Mucosa of rectum (tissue), 2 donors: ENCODE measurements around the gene UQCC2.
A peak's percentile ranks its signal among the peaks of the same experiment; 100 is the strongest.

Source experiments
- H3K27ac ChIP-seq, 2 donors: one replicate each; pipeline ENCODE4 v1.7.0; 2013; ENCODE audit warnings: inconsistent platforms in 2 of 2, low read depth in 2 of 2, low read length in 2 of 2
- H3K27me3 ChIP-seq, 2 donors: one replicate each; pipeline ENCODE4 v1.7.0; 2013; ENCODE audit warnings: low read length in 2 of 2; ENCODE audit not compliant: control insufficient read depth in 2 of 2, insufficient read depth in 2 of 2
- H3K36me3 ChIP-seq, 2 donors: one replicate each; pipeline ENCODE4 v1.7.0; 2013; ENCODE audit warnings: low read length in 2 of 2; ENCODE audit not compliant: control insufficient read depth in 2 of 2, insufficient read depth in 2 of 2
- H3K4me1 ChIP-seq, 2 donors: one replicate each; pipeline ENCODE4 v1.7.0; 2013; ENCODE audit warnings: low read length in 2 of 2, mild to moderate bottlenecking in 1 of 2; ENCODE audit not compliant: control insufficient read depth in 2 of 2, insufficient read depth in 2 of 2
- H3K4me3 ChIP-seq, 2 donors: one replicate each; pipeline ENCODE4 v1.7.0; 2013; ENCODE audit warnings: low read length in 2 of 2
- H3K9ac ChIP-seq, 2 donors: one replicate each; pipeline ENCODE4 v1.7.0; 2013; ENCODE audit warnings: low read length in 2 of 2, low read depth in 1 of 2, mild to moderate bottlenecking in 1 of 2
- H3K9me3 ChIP-seq, 2 donors: one replicate each; pipeline ENCODE4 v1.7.0; 2013; ENCODE audit warnings: low read length in 2 of 2; ENCODE audit not compliant: control insufficient read depth in 2 of 2
- donor health status: healthy.
- donor health status: Normal muscosa, but diverticular disease.

The UQCC2 gene

DNA sequence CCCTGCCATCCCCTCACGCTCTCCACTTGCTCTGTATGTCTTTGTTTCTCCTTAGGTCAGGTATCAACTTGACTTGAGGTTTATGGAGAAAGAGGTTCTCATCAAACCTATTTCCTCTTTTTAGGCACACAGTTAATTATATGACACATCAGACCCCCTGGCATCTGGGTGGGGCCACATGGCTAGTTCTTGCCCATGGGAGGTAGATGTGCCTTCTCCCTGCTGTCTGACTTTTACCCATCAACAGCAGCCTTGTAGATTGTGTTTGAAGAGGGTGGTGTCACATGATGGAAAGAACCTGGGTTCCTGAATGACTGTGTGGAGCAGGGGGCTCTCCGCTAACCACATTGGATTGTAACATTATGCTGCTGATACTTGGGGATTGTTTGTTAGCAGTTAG, 7.2 kb upstream of the UQCC2 start:
- H3K4me1 ChIP-seq, result peaks cover 0 to 8% of the 10 kb centered on the region in 2 donors
- H3K27me3 ChIP-seq, result no peaks in the 10 kb centered on the region
- no peak overlapping the region for H3K27ac ChIP-seq
- no peak overlapping the region for H3K9ac ChIP-seq
- H3K36me3 ChIP-seq, result no peaks in the 10 kb centered on the region
- H3K4me3 ChIP-seq, result no peak overlapping the region
- no peaks in the 10 kb centered on the region for H3K9me3 ChIP-seq

GRCh38 chr6:33717934-33718455, 6.5 kb upstream of the UQCC2 start:
- H3K36me3 ChIP-seq, result no peaks in the 10 kb centered on the region
- H3K27ac ChIP-seq, result no peak overlapping the region

DNA sequence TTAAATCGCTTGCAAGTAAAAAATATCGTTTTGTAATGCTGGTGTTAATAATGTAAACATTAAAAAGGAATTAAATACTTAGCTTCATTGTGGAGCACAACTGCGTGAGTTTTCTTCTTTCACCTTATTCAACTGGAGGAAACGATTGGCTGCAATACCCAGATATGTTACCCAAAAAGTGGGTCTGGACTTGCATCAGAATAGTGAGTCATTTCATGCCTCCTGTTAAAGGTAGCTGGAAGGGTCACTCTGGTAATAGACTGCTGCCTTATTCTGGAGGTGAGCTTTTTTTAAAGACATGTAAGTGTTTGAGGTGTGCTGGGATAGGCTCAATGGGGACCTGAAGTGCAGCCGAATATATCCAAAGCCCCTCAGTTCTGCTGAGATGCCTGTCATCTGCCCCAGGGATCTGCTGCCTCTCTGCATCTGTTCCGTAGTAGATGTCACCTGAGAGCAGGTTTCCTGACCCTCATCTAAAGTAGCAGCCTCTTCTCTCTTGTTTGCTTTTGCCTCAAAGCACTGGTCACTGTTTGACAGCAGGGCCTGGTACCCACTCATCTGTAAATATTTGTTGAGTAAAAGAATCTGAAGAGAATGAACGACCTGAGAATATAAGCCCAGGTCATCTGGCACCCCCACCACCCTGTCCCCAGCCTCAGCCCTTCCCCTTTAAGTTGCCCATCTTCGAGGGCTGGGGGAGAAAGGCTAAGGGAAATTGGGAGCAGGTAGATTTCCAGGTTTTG, 5.6 kb upstream of the UQCC2 start:
- Histone ChIP-seq H3K36me3 (no peaks in the 10 kb centered on the region), H3K9me3 (no peaks in the 10 kb centered on the region), H3K27ac (no peak overlapping the region), H3K27me3 (no peaks in the 10 kb centered on the region), H3K4me3 (no peak overlapping the region), H3K4me1 (peaks cover under 1 to 8% of the 10 kb centered on the region in 2 donors), H3K9ac (no peak overlapping the region)

More at GRCh38 chr6:33717934-33718455, 6.5 kb upstream of the UQCC2 start:
- H3K9me3 ChIP-seq, result no peaks in the 10 kb centered on the region
- H3K9ac ChIP-seq, result no peak overlapping the region
- no peak overlapping the region for H3K4me3 ChIP-seq
- H3K4me1 ChIP-seq, result peaks cover 0 to 8% of the 10 kb centered on the region in 2 donors
- no peaks in the 10 kb centered on the region for H3K27me3 ChIP-seq

- Histone ChIP-seq H3K27ac (peak overlapping the region in 1 of 2 donors; percentile 19), H3K9me3 (no peaks in the 10 kb centered on the region), H3K4me3 (no peak overlapping the region), H3K9ac (no peak overlapping the region), H3K4me1 (peaks cover 3 to 8% of the 10 kb centered on the region in 2 donors), H3K36me3 (no peaks in the 10 kb centered on the region), H3K27me3 (no peaks in the 10 kb centered on the region)
Observed at GRCh38 chr6:33716379-33716778, 4.9 kb upstream of the UQCC2 start.

DNA sequence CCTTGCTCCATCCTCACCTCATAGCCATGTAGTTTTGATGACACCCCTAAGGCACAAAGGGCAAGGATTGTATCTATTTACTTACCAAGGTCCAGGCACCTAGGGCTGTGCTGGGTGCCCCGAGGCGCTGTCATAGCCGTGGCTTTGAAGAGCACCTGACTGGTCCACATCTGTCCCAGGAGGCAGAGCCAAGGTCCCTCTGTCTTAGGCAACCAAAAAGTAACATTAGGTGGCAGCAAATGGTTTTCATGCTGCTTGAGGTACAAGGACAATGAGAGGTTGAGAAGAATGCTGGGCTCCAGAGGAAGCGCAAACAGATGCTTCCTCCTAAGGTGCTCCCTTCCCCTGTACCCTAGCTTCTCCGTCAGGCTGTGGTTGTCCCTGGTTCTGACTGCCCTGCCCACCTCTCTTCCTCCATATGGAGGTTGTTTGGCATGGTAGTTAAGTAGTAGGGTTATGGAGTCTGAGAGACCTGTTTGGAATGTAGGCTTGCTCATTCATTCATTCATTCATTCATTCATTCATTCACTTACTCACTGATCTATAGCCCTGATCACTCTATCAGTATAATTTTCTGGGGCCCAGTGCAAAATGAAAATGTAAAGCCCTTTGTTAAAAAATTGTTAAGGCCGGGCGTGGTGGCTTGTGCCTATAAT, 3.0 kb upstream of the UQCC2 start:
- Histone ChIP-seq H3K27ac (no peak overlapping the region), H3K27me3 (no peaks in the 10 kb centered on the region), H3K4me1 (peaks cover 11 to 18% of the 10 kb centered on the region in 2 donors), H3K36me3 (peaks cover 0 to 4% of the 10 kb centered on the region in 2 donors), H3K9me3 (no peaks in the 10 kb centered on the region), H3K9ac (no peak overlapping the region), H3K4me3 (no peak overlapping the region)

GRCh38 chr6:33713786-33714185, 2.3 kb upstream of the UQCC2 start:
- Histone ChIP-seq H3K4me1 (peaks cover 11 to 18% of the 10 kb centered on the region in 2 donors), H3K27ac (no peak overlapping the region), H3K9me3 (no peaks in the 10 kb centered on the region), H3K9ac (no peak overlapping the region), H3K27me3 (no peaks in the 10 kb centered on the region), H3K4me3 (no peak overlapping the region), H3K36me3 (peaks cover 0 to 4% of the 10 kb centered on the region in 2 donors)

- Histone ChIP-seq H3K9ac (no peak overlapping the region), H3K4me1 (peaks cover 11 to 18% of the 10 kb centered on the region in 2 donors), H3K27me3 (no peaks in the 10 kb centered on the region), H3K36me3 (peaks cover 4 to 5% of the 10 kb centered on the region in 2 donors), H3K9me3 (no peaks in the 10 kb centered on the region), H3K4me3 (no peak overlapping the region), H3K27ac (no peak overlapping the region)
Observed at GRCh38 chr6:33712914-33713313, 1.4 kb upstream of the UQCC2 start.

DNA sequence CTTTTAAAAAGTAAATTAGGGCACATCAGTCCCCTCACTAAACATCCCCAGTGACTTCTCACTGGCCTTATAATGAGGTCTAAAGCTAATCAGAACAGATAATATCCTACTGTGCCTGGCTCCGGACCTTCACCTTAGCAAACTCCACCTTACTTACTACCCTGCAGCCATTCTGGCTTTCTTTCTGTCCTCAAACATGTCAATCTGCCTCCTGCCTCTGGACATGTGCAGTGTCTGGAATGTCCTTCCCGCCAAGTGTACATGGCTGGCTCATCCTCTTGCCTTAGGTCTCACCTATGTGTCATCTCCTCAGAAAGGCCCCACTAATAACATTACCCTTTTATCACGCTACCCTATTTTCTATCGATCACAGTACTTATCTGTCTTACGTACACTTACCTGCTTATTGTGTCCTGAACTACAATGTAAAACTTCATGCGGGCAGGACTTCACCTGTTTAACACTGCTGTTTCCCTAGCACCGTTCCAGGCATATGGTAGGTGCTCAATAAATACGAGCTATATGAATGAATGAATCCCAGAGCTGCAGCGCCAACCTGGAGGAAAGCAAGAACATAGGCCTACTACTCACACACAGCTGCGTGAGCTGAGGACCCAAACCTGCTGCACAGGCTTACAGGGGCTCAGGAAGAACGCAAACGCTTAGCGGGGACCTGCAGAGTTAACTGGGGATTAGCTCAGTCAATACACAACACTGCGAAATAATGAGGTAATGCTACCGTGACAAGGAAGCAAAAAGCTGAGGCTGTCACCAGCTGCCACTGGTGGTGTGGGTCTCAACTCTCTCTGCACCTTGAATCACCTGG, 991 bp downstream of the UQCC2 start:
- Histone ChIP-seq H3K9ac (peak overlapping the region; percentile 74 to 76), H3K36me3 (peaks cover 4 to 10% of the 10 kb centered on the region in 2 donors), H3K4me3 (peak overlapping the region; percentile 83 to 92), H3K4me1 (peaks cover 10 to 11% of the 10 kb centered on the region in 2 donors), H3K27ac (no peak overlapping the region), H3K9me3 (no peaks in the 10 kb centered on the region), H3K27me3 (no peaks in the 10 kb centered on the region)

GRCh38 chr6:33709605-33710295, 1.8 kb downstream of the UQCC2 start:
- H3K9ac ChIP-seq, result no peak overlapping the region
- no peaks in the 10 kb centered on the region for H3K9me3 ChIP-seq
- H3K4me3 ChIP-seq, result no peak overlapping the region
- H3K36me3 ChIP-seq, result peaks cover 4 to 10% of the 10 kb centered on the region in 2 donors
- peaks cover 10 to 11% of the 10 kb centered on the region in 2 donors for H3K4me1 ChIP-seq
- H3K27me3 ChIP-seq, result no peaks in the 10 kb centered on the region
- no peak overlapping the region for H3K27ac ChIP-seq
